NCI-H2107 treated with DMSO at 0.1 percent for 48 hours (cell line): ENCODE results near the gene TRIB2.

Source experiments
- DNase-seq: peaks from one replicate; lab custom pipeline; 2025; ENCODE audit not compliant: unreplicated experiment; lab: John Stamatoyannopoulos, UW

The TRIB2 gene

GRCh38 chr2:12737738-12738485 lies 21.2 kb downstream of the TRIB2 start:
- DNase-seq = no peak

GRCh38 chr2:12739721-12740254 lies 23.1 kb downstream of the TRIB2 start:
- no peak for DNase-seq

GRCh38 chr2:12741380-12741779 lies 24.6 kb downstream of the TRIB2 start:
- DNase-seq = no peak

GRCh38 chr2:12742891-12743290 lies 26.2 kb downstream of the TRIB2 start:
- no peak for DNase-seq

GRCh38 chr2:12750166-12750905 lies 33.6 kb downstream of the TRIB2 start:
- no peak for DNase-seq

GRCh38 chr2:12754643-12755042 lies 37.9 kb downstream of the TRIB2 start:
- DNase-seq = no peak

GRCh38 chr2:12755384-12755783 lies 38.6 kb downstream of the TRIB2 start:
- DNase-seq = no peak

- DNase-seq = no peak
Observed at GRCh38 chr2:12759248-12759647, 42.5 kb downstream of the TRIB2 start.

GRCh38 chr2:12761104-12761503 lies 44.4 kb downstream of the TRIB2 start:
- no peak for DNase-seq

GRCh38 chr2:12762337-12762736 lies 45.6 kb downstream of the TRIB2 start:
- DNase-seq = no peak

GRCh38 chr2:12762976-12763375 lies 46.2 kb downstream of the TRIB2 start:
- DNase-seq = no peak

- DNase-seq = no peak
Observed at GRCh38 chr2:12763486-12763885, 46.8 kb downstream of the TRIB2 start.

- DNase-seq = no peak
Observed at GRCh38 chr2:12764075-12764730, 47.5 kb downstream of the TRIB2 start.

GRCh38 chr2:12764849-12765605 lies 48.3 kb downstream of the TRIB2 start:
- no peak for DNase-seq

GRCh38 chr2:12766421-12766879 lies 49.7 kb downstream of the TRIB2 start:
- no peak for DNase-seq

- no peak for DNase-seq
Observed at GRCh38 chr2:12767541-12767940, 50.8 kb downstream of the TRIB2 start.

- no peak for DNase-seq
Observed at GRCh38 chr2:12767996-12768624, 51.4 kb downstream of the TRIB2 start.

GRCh38 chr2:12769492-12770105 lies 52.9 kb downstream of the TRIB2 start:
- no peak for DNase-seq

- no peak for DNase-seq
Observed at GRCh38 chr2:12770300-12770968, 53.7 kb downstream of the TRIB2 start.
